HCT116 (cell line): Measurements from ENCODE around the gene BRK1. TPM values are rescaled to one million over a fixed set of nuclear protein-coding genes. Genes with fewer than 3 reads are reported as not detected.

Experiments used
- ATAC-seq: fragments of 200-7000 bp; cut with Tn5 transposase; 2 replicates; pipeline ENCODE4 v1.9.1; 2020; ENCODE audit warnings: mild to moderate bottlenecking, moderate library complexity
- BruUV-seq: library from RNA; stranded (reverse); fragments of 400-500 nt; replicated peaks from 2 replicates; lab custom pipeline; 2021; lab: Mats Ljungman, UMichigan
- CTCF ChIA-PET: fragments of 300-600 bp; sonication (Branson Sonifier 250); formaldehyde crosslinking; loops from one replicate; lab custom pipeline; 2021; ENCODE audit warnings: antibody characterized with exemption; lab: Charles Lee
- POLR2A ChIA-PET: fragments of 300-600, 350-600 bp; sonication (Branson Sonifier 250); formaldehyde crosslinking; loops from one replicate; lab custom pipeline; 2021; ENCODE audit warnings: antibody characterized with exemption; lab: Charles Lee
- RAD21 ChIA-PET, 2 experiments: fragments of 300-600 bp; sonication (Branson Sonifier 250); formaldehyde crosslinking; loops; one replicate each; lab custom pipeline; 2023; ENCODE audit warnings: low total read pairs in 2 of 2; ENCODE audit not compliant: uncharacterized antibody in 2 of 2, unreplicated experiment in 2 of 2, low non-redundant PET in 1 of 2; lab: Charles Lee
- DNase-seq: peaks from one replicate; pipeline ENCODE4 v3.0.0-alpha.2; 2010; ENCODE audit warnings: low read depth, low spot score
- H2AFZ ChIP-seq: fragments of 200-600 bp; shearing (Covaris generic), sonication (generic); 2 replicates; pipeline ENCODE4 v1.6.1; 2017; ENCODE audit warnings: low read depth, mixed run types, mixed read lengths, antibody characterized with exemption, low read length; ENCODE audit not compliant: poor library complexity, severe bottlenecking
- H3K27ac ChIP-seq: 2 replicates; pipeline ENCODE4 v1.5.1; 2012; ENCODE audit warnings: low read depth, low read length
- H3K27me3 ChIP-seq: fragments of 200-600 bp; sonication (generic); 2 replicates; pipeline ENCODE4 v1.6.1; 2016; ENCODE audit warnings: mixed run types, low read length, mixed read lengths; ENCODE audit not compliant: insufficient read depth
- H3K36me3 ChIP-seq, 2 experiments: fragments of 200-500 bp in 1 of 2; fragments of 200-600 bp in 1 of 2; sonication (Bioruptor generic) in 1 of 2; sonication (generic) in 1 of 2; 2 replicates each; pipeline versions ENCODE4 v1.5.1 to v1.6.1; 2014 to 2016; ENCODE audit warnings: low read length in 2 of 2, inconsistent platforms in 1 of 2, mixed read lengths in 1 of 2, mixed run types in 1 of 2; ENCODE audit not compliant: insufficient read depth in 2 of 2, control insufficient read depth in 1 of 2
- H3K4me1 ChIP-seq, 2 experiments: fragments of 200-600 bp in 1 of 2; sonication (generic) in 1 of 2; 2 replicates each; pipeline versions ENCODE4 v1.5.1 to v1.6.1; 2012 to 2017; ENCODE audit warnings: low read length in 2 of 2, inconsistent platforms in 1 of 2, mild to moderate bottlenecking in 1 of 2, mixed read lengths in 1 of 2, mixed run types in 1 of 2, moderate library complexity in 1 of 2; ENCODE audit not compliant: insufficient read depth in 2 of 2, control insufficient read depth in 1 of 2
- H3K4me2 ChIP-seq: fragments of 200-600 bp; sonication (generic); 2 replicates; pipeline ENCODE4 v1.6.1; 2017; ENCODE audit warnings: mixed run types, low read length, mixed read lengths
- H3K4me3 ChIP-seq, 2 experiments: fragments of 200-600 bp in 1 of 2; sonication (generic) in 1 of 2; replicated peaks in 1 of 2; 2 replicates each; pipeline ENCODE4 v1.5.1; 2011 to 2016; ENCODE audit warnings: low read length in 2 of 2, control low read depth in 1 of 2, low read depth in 1 of 2, mild to moderate bottlenecking in 1 of 2, mixed read lengths in 1 of 2, mixed run types in 1 of 2
- H3K79me2 ChIP-seq: fragments of 200-600 bp; sonication (generic); 2 replicates; pipeline ENCODE4 v1.6.1; 2017; ENCODE audit warnings: mild to moderate bottlenecking, mixed run types, low read length, moderate library complexity, mixed read lengths; ENCODE audit not compliant: insufficient read depth
- H3K9ac ChIP-seq: fragments of 200-600 bp; sonication (generic); 2 replicates; pipeline ENCODE4 v1.6.1; 2016; ENCODE audit warnings: low read length, mixed read lengths
- H3K9me2 ChIP-seq: fragments of 200-600 bp; sonication (generic), shearing (Covaris generic); 2 replicates; pipeline ENCODE4 v1.6.1; 2017; ENCODE audit warnings: mixed run types, mild to moderate bottlenecking, moderate library complexity; ENCODE audit not compliant: insufficient read depth
- H3K9me3 ChIP-seq, 2 experiments: fragments of 200-500 bp in 1 of 2; fragments of 200-600 bp in 1 of 2; sonication (Bioruptor generic) in 1 of 2; sonication (generic) in 1 of 2; 2 replicates each; pipeline ENCODE4 v1.6.1; 2014 to 2017; ENCODE audit warnings: low read length in 2 of 2, mixed read lengths in 2 of 2, inconsistent platforms in 1 of 2, low read depth in 1 of 2, mild to moderate bottlenecking in 1 of 2, mixed run types in 1 of 2, moderate library complexity in 1 of 2; ENCODE audit not compliant: control insufficient read depth in 1 of 2, insufficient read depth in 1 of 2
- H4K20me1 ChIP-seq: fragments of 200-600 bp; sonication (generic), shearing (Covaris generic); 2 replicates; pipeline ENCODE4 v1.6.1; 2017; ENCODE audit warnings: mixed run types, mild to moderate bottlenecking, moderate library complexity; ENCODE audit not compliant: insufficient read depth
- CBX3 ChIP-seq: IDR thresholded peaks from 2 replicates; pipeline ENCODE4 v1.6.1; 2012; ENCODE audit warnings: low read depth
- CEBPB ChIP-seq: IDR thresholded peaks from 2 replicates; pipeline ENCODE4 v1.6.1; 2012; ENCODE audit warnings: low read depth
- EZH2 ChIP-seq: fragments of 200-600 bp; sonication (generic); IDR thresholded peaks from 2 replicates; pipeline ENCODE4 v1.6.1; 2017; ENCODE audit warnings: antibody characterized with exemption, mixed run types
- EZH2phosphoT487 ChIP-seq: fragments of 200-600 bp; IDR thresholded peaks from 2 replicates; pipeline ENCODE4 v1.6.1; 2018; ENCODE audit warnings: antibody characterized with exemption, borderline replicate concordance
- FOSL1 ChIP-seq: IDR thresholded peaks from 2 replicates; pipeline ENCODE4 v1.6.1; 2012; ENCODE audit warnings: low read depth
- JUND ChIP-seq: IDR thresholded peaks from 2 replicates; pipeline ENCODE4 v1.6.1; 2012
- POLR2A ChIP-seq: IDR thresholded peaks from 2 replicates; pipeline ENCODE4 v1.7.0; 2011; ENCODE audit warnings: borderline replicate concordance; ENCODE audit not compliant: insufficient read depth, insufficient read length; ENCODE audit errors: extremely low read depth
- POLR2AphosphoS5 ChIP-seq: IDR thresholded peaks from 2 replicates; pipeline ENCODE4 v1.6.1; 2011; ENCODE audit warnings: mild to moderate bottlenecking, low read depth, low read length, moderate library complexity
- RAD21 ChIP-seq: IDR thresholded peaks from 2 replicates; pipeline ENCODE4 v1.6.1; 2012; ENCODE audit warnings: low read depth, mild to moderate bottlenecking
- SP1 ChIP-seq: IDR thresholded peaks from 2 replicates; pipeline ENCODE4 v1.6.1; 2012; ENCODE audit warnings: low read depth
- SRF ChIP-seq: IDR thresholded peaks from 2 replicates; pipeline ENCODE4 v1.6.1; 2012; ENCODE audit warnings: low read depth
- TCF7L2 ChIP-seq: IDR thresholded peaks from 2 replicates; pipeline ENCODE4 v1.7.0; 2011; ENCODE audit warnings: borderline replicate concordance, inconsistent platforms; ENCODE audit not compliant: insufficient read depth, insufficient read length; ENCODE audit errors: extremely low read depth
- YY1 ChIP-seq: IDR thresholded peaks from 2 replicates; pipeline ENCODE4 v1.6.1; 2011; ENCODE audit warnings: low read length, low read depth, moderate library complexity, mild to moderate bottlenecking; ENCODE audit not compliant: insufficient replicate concordance; ENCODE audit errors: extremely low read depth
- ZFX ChIP-seq: fragments of 450-650 bp; IDR thresholded peaks from 2 replicates; pipeline ENCODE4 v1.6.1; 2017
- ZNF274 ChIP-seq: fragments of 200-500 bp; sonication (Bioruptor generic); IDR thresholded peaks from 2 replicates; pipeline ENCODE4 v1.6.1; 2014; ENCODE audit warnings: mild to moderate bottlenecking, low read depth, low read length, inconsistent platforms
- intact Hi-C: fragments of 100-400 bp; cut with micrococcal nuclease; formaldehyde crosslinking; loops from 2 replicates; pipeline ENCODE4 v1.10.0; 2022
- total RNA-seq: library from RNA; stranded (reverse); gene quantifications from one replicate; pipeline ENCODE4 v1.2.1, GENCODE V29; 2021; ENCODE audit not compliant: unreplicated experiment
- TF ChIP-seq, protein P1 (sequence below): IDR thresholded peaks from 2 replicates; pipeline ENCODE4 v1.6.1; 2012
- TF ChIP-seq, protein P2 (sequence below): IDR thresholded peaks from 2 replicates; pipeline ENCODE4 v1.6.1; 2011; ENCODE audit warnings: mild to moderate bottlenecking, low read length, moderate library complexity; ENCODE audit not compliant: insufficient replicate concordance; ENCODE audit errors: extremely low read depth

BRK1 gene
- total RNA-seq, 1 experiment from 2014 or later = 93.4 TPM

DNA sequence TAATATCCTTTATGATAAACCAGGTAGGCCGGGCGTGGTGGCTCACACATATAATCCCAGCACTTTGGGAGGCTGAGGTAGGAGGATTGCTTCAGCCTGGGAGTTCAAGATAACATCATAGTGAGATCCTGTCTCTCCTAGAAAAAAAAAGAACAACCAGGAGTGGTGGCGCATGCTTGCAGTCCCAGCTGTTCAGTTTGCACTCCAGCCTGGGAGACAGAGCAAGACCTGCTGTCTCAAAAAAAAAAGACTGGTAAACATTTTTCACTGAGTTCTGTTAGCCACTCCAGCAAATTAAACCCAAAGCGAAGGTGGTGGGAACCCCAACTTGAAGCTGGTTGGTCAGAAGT is 39.6 kb downstream of the BRK1 start:
- ChIA-PET RAD21 (no interaction called here), CTCF (no interaction called here), POLR2A (no interaction called here)
- intact Hi-C loops = no loop called here
- Histone ChIP-seq H3K27ac (no peak overlapping the region), H3K27me3 (no peaks in the 10 kb centered on the region), H3K79me2 (peaks cover 12% of the 10 kb centered on the region), H3K4me2 (no peak overlapping the region), H3K9ac (no peak overlapping the region), H3K36me3 (peaks cover 14% of the 10 kb centered on the region in 2 experiments), H2AFZ (no peak overlapping the region), H3K9me2 (no peaks in the 10 kb centered on the region), H3K9me3 (no peaks in the 10 kb centered on the region), H3K4me1 (no peaks in the 10 kb centered on the region), H3K4me3 (no peak overlapping the region), H4K20me1 (no peaks in the 10 kb centered on the region)
- ATAC-seq = no peak
- DNase-seq = no peak
- BruUV-seq = no TSS peak
- TF ChIP-seq ZNF274 (no peak), CEBPB (no peak), ZFX (no peak), SRF (no peak)
- TF ChIP-seq, protein P1, sequence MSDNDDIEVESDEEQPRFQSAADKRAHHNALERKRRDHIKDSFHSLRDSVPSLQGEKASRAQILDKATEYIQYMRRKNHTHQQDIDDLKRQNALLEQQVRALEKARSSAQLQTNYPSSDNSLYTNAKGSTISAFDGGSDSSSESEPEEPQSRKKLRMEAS = no peak

DNA sequence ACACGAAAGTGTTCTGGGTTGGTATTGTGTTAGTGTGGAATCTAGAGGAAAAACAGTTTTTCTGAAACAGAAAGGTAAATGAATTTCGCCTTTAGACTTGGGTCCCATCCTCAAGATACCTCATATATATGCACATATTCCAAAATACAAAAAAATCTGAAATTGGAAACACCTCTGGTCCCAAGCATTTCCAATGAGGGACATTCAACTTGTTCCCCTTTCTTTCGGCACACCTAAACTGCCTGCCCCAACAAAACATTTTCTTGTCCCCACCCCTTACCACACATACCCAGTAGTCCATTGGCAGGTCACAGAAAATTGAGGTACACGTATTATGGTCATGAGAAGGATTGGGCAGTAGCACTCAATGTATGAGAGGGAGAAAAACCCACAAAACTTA is 40.2 kb downstream of the BRK1 start:
- ChIA-PET CTCF (interaction anchor here (0.9 kb wide), 1 partner anchor 48 kb away, joined by 3 read pairs; no protein-coding TSS in a partner anchor), POLR2A (no interaction called here), RAD21 (no interaction called here)
- intact Hi-C loops = no loop called here
- Histone ChIP-seq H3K9ac (no peak overlapping the region), H3K9me2 (no peaks in the 10 kb centered on the region), H3K9me3 (no peaks in the 10 kb centered on the region), H3K27ac (no peak overlapping the region), H2AFZ (no peak overlapping the region), H3K79me2 (peaks cover 7% of the 10 kb centered on the region), H3K4me3 (no peak overlapping the region), H3K27me3 (no peaks in the 10 kb centered on the region), H3K36me3 (peaks cover 8 to 9% of the 10 kb centered on the region in 2 experiments), H4K20me1 (no peaks in the 10 kb centered on the region), H3K4me1 (0 out of 4 replicates have a peak, but pooled peaks cover 0 to 2% of the 10 kb centered on the region in 2 experiments), H3K4me2 (no peak overlapping the region)
- DNase-seq = no peak
- BruUV-seq = TSS peak; percentile 2
- no peak for ATAC-seq
- no peak for TF ChIP-seq POLR2A
- no peak for TF ChIP-seq EZH2
- TF ChIP-seq, protein P2, sequence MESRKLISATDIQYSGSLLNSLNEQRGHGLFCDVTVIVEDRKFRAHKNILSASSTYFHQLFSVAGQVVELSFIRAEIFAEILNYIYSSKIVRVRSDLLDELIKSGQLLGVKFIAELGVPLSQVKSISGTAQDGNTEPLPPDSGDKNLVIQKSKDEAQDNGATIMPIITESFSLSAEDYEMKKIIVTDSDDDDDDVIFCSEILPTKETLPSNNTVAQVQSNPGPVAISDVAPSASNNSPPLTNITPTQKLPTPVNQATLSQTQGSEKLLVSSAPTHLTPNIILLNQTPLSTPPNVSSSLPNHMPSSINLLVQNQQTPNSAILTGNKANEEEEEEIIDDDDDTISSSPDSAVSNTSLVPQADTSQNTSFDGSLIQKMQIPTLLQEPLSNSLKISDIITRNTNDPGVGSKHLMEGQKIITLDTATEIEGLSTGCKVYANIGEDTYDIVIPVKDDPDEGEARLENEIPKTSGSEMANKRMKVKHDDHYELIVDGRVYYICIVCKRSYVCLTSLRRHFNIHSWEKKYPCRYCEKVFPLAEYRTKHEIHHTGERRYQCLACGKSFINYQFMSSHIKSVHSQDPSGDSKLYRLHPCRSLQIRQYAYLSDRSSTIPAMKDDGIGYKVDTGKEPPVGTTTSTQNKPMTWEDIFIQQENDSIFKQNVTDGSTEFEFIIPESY = no peak
- no peak for TF ChIP-seq POLR2AphosphoS5
- no peak for TF ChIP-seq JUND
- TF ChIP-seq YY1 = no peak
- TF ChIP-seq, protein P1 = no peak
- no peak for TF ChIP-seq RAD21
- no peak for TF ChIP-seq EZH2phosphoT487
- TF ChIP-seq SP1 = no peak
- TF ChIP-seq CBX3 = no peak
- TF ChIP-seq TCF7L2 = no peak
- no peak for TF ChIP-seq FOSL1
- TF ChIP-seq SRF = no peak
